Uterus (tissue), 2 donors: ENCODE measurements around the gene TTC38.
"Not testable (repeated sequence)": the region's sequence is repeated elsewhere in the genome, so short reads cannot be mapped to it uniquely, and the experiment has no call there.

Experiments used
- CTCF ChIP-seq, 4 experiments: fragments of 200-600 bp in 2 of 4; fragments of 450-650 bp in 2 of 4; sonication (generic) in 2 of 4; IDR thresholded peaks; one replicate each; pipeline ENCODE4 v1.5.1; 2016 to 2019; ENCODE audit warnings: antibody characterized with exemption in 4 of 4, mild to moderate bottlenecking in 2 of 4, moderate library complexity in 1 of 4
- POLR2A ChIP-seq, 2 donors: fragments of 450-650 bp; IDR thresholded peaks; one replicate each; pipeline ENCODE4 v1.6.1; 2016; ENCODE audit warnings: antibody characterized with exemption in 2 of 2, mild to moderate bottlenecking in 1 of 2, moderate library complexity in 1 of 2

DNA sequence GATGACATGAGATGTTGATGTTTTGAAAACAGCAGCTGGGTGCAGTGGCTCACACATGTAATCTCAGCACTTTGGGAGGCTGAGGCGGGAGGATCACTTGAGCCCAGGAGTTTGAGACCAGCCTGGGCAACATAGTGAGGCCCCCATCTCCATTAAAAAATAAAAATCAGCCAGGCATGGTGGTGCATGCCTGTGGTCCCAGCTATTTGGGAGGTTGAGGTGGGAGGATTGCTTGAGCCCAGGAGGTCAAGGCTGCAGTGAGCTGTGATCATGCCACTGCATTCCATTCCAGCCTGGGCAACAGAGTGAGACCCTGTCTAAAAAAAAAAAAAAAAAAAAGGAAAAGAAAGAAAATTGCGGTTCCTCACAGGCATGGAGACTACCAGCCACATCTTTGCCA lies 45.0 kb downstream of the TTC38 start:
- not testable (repeated sequence) for TF ChIP-seq CTCF, POLR2A (IDR thresholded peaks at IDR 0.05)
